Vagina (tissue), 2 donors: ENCODE results near the gene ATG4B. TPM values are rescaled to one million over a fixed set of nuclear protein-coding genes. Genes with fewer than 3 reads are reported as not detected.

ENCODE experiments used
- DNase-seq, 2 donors: peaks; one replicate each; pipeline ENCODE4 v3.0.0-alpha.2; 2017; ENCODE audit errors: extremely low spot score in 2 of 2
- H3K27ac ChIP-seq: fragments of 200-600 bp; sonication (generic); one replicate; pipeline ENCODE4 v1.5.1; 2019
- H3K27me3 ChIP-seq: fragments of 200-600 bp; sonication (generic); one replicate; pipeline ENCODE4 v1.5.1; 2019
- H3K36me3 ChIP-seq, 2 donors: fragments of 200-600 bp; sonication (generic); one replicate each; pipeline ENCODE4 v1.5.1; 2017 to 2019
- H3K4me1 ChIP-seq: fragments of 200-600 bp; sonication (generic); one replicate; pipeline ENCODE4 v1.5.1; 2019
- H3K4me3 ChIP-seq, 2 donors: fragments of 200-600 bp; sonication (generic); 1 replicate in 1 of 2; 2 replicates in 1 of 2; pipeline ENCODE4 v1.5.1; 2016 to 2019
- H3K9me3 ChIP-seq: fragments of 200-600 bp; sonication (generic); one replicate; pipeline ENCODE4 v1.5.1; 2019
- POLR2A ChIP-seq, 2 donors: fragments of 450-650 bp; IDR thresholded peaks; one replicate each; pipeline ENCODE4 v1.6.1; 2017; ENCODE audit warnings: antibody characterized with exemption in 2 of 2, mild to moderate bottlenecking in 2 of 2, moderate library complexity in 2 of 2
- POLR2AphosphoS5 ChIP-seq, 2 donors: sonication (generic); formaldehyde crosslinking; IDR thresholded peaks; one replicate each; pipeline ENCODE4 v1.9.0; 2017; ENCODE audit warnings: antibody characterized with exemption in 2 of 2, mild to moderate bottlenecking in 2 of 2, low read depth in 1 of 2; ENCODE audit not compliant: insufficient read depth in 1 of 2
- intact Hi-C: fragments of 100-400 bp; cut with DNase I; formaldehyde crosslinking; loops from one replicate; pipeline ENCODE4 v1.15.1; 2023
- total RNA-seq: library from RNA; depleted of rRNA; stranded (reverse); fragments of >200 nt; gene quantifications from one replicate; pipeline ENCODE4 v1.2.3, GENCODE V29; 2016
- TF ChIP-seq, protein P1 (sequence below), 3 experiments: fragments of 450-650 bp in 2 of 3; fragments of 200-600 bp in 1 of 3; sonication (generic) in 1 of 3; IDR thresholded peaks; one replicate each; pipeline ENCODE4 v1.5.1; 2017 to 2019; ENCODE audit warnings: antibody characterized with exemption in 3 of 3, mild to moderate bottlenecking in 2 of 3, moderate library complexity in 2 of 3

The ATG4B gene
- total RNA-seq, 1 donor from 2014 or later = 104 TPM

DNA sequence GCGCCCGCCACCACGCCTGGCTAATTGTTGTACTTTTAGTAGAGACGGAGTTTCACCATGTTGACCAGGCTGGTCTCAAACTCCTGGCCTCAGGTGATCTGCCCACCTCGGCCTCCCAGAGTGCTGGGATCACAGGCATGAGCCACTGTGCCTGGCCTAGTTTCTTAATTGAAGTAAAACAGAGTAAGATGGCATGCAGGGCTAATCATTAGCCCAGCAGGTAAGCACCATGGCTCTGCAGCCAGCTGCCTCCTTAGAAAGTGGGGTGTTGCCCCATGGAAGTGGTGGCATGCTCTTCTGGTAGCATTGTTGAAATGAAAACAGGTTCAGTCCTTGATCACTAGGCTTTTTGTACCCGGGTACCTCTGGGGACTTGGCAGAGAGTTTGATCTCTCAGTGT is 12.4 kb downstream of the ATG4B start:
- Histone ChIP-seq H3K4me3 (no peak overlapping the region), H3K4me1 (no peaks in the 10 kb centered on the region), H3K36me3 (peaks cover 0 to 41% of the 10 kb centered on the region in 2 donors), H3K27me3 (no peaks in the 10 kb centered on the region), H3K9me3 (no peaks in the 10 kb centered on the region), H3K27ac (no peak overlapping the region)
- intact Hi-C loops = no loop called here
- TF ChIP-seq, protein P1, sequence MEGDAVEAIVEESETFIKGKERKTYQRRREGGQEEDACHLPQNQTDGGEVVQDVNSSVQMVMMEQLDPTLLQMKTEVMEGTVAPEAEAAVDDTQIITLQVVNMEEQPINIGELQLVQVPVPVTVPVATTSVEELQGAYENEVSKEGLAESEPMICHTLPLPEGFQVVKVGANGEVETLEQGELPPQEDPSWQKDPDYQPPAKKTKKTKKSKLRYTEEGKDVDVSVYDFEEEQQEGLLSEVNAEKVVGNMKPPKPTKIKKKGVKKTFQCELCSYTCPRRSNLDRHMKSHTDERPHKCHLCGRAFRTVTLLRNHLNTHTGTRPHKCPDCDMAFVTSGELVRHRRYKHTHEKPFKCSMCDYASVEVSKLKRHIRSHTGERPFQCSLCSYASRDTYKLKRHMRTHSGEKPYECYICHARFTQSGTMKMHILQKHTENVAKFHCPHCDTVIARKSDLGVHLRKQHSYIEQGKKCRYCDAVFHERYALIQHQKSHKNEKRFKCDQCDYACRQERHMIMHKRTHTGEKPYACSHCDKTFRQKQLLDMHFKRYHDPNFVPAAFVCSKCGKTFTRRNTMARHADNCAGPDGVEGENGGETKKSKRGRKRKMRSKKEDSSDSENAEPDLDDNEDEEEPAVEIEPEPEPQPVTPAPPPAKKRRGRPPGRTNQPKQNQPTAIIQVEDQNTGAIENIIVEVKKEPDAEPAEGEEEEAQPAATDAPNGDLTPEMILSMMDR (IDR thresholded peaks at IDR 0.05) = no peak
- TF ChIP-seq POLR2AphosphoS5 (IDR thresholded peaks at IDR 0.05; ENCODE audit: insufficient read depth in 1 of 2, low read depth in 1 of 2) = no peak
- DNase-seq = no peak

DNA sequence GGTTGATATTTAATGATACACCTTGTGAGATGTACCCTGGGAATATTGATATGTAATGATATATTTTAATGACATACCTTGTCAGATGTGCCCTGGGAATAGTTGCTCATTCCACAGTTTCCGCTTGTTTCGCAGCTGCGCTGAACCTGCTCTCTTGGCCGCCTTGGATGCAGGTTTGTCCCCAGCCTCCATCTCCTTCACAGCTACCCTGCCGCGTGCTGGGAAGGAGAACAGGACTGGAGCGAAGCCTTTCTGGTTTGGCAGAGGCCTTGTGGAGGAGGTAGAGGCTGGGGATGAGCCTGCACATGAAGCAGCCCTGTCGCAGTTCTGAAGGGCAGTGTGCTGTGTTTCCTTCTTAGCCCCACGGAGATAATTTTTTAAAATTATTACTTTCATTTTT is 14.6 kb downstream of the ATG4B start:
- Histone ChIP-seq H3K9me3 (no peaks in the 10 kb centered on the region), H3K36me3 (peaks cover 0 to 57% of the 10 kb centered on the region in 2 donors), H3K27me3 (no peaks in the 10 kb centered on the region), H3K4me1 (no peaks in the 10 kb centered on the region), H3K27ac (no peak overlapping the region), H3K4me3 (no peak overlapping the region)
- TF ChIP-seq, protein P1 (IDR thresholded peaks at IDR 0.05) = no peak
- no peak for TF ChIP-seq POLR2AphosphoS5 (IDR thresholded peaks at IDR 0.05; ENCODE audit: insufficient read depth in 1 of 2, low read depth in 1 of 2)
- TF ChIP-seq POLR2A (IDR thresholded peaks at IDR 0.05) = no peak
- DNase-seq = no peak
- intact Hi-C loops = no loop called here

DNA sequence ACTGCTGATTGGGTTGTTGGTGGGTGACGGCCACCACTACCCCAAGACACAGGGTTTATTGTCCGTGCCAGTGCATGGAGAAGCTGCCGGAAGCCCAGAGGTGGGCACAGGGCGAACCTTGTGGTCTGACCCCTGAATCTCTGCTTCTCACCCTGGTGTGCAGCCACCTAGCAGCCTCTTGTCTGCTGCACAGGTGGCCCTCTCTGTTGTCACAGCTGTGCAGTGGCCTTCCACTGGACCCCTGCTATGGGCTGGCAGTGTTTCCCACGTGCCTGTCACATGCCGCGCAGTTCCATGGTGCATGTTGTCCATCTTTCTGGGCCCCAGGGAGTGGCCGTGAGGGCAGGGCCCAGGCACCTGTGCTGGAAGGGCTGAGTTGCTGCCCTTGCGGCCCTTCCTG is 15.2 kb downstream of the ATG4B start:
- no peaks in the 10 kb centered on the region for H3K27me3 ChIP-seq

GRCh38 chr2:241653210-241653750 is 15.8 kb downstream of the ATG4B start:
- H3K27ac ChIP-seq = no peak overlapping the region
- H3K4me3 ChIP-seq = no peak overlapping the region
- DNase-seq = no peak
- H3K4me1 ChIP-seq = no peaks in the 10 kb centered on the region
- no peaks in the 10 kb centered on the region for H3K9me3 ChIP-seq
- H3K27me3 ChIP-seq = no peaks in the 10 kb centered on the region
- TF ChIP-seq, protein P1 (IDR thresholded peaks at IDR 0.05) = no peak
- TF ChIP-seq POLR2A (IDR thresholded peaks at IDR 0.05) = no peak
- TF ChIP-seq POLR2AphosphoS5 (IDR thresholded peaks at IDR 0.05; ENCODE audit: insufficient read depth in 1 of 2, low read depth in 1 of 2) = no peak
- intact Hi-C loops = no loop called here
- H3K36me3 ChIP-seq = peaks cover 0 to 58% of the 10 kb centered on the region in 2 donors

More for the DNA sequence above, 15.2 kb downstream of the ATG4B start:
- intact Hi-C loops = no loop called here
- DNase-seq = no peak
- no peaks in the 10 kb centered on the region for H3K9me3 ChIP-seq
- no peak for TF ChIP-seq POLR2A (IDR thresholded peaks at IDR 0.05)
- TF ChIP-seq, protein P1 (IDR thresholded peaks at IDR 0.05) = no peak
- no peak for TF ChIP-seq POLR2AphosphoS5 (IDR thresholded peaks at IDR 0.05; ENCODE audit: insufficient read depth in 1 of 2, low read depth in 1 of 2)
- H3K36me3 ChIP-seq = peaks cover 0 to 57% of the 10 kb centered on the region in 2 donors
- H3K4me3 ChIP-seq = no peak overlapping the region
- H3K4me1 ChIP-seq = no peaks in the 10 kb centered on the region
- no peak overlapping the region for H3K27ac ChIP-seq

DNA sequence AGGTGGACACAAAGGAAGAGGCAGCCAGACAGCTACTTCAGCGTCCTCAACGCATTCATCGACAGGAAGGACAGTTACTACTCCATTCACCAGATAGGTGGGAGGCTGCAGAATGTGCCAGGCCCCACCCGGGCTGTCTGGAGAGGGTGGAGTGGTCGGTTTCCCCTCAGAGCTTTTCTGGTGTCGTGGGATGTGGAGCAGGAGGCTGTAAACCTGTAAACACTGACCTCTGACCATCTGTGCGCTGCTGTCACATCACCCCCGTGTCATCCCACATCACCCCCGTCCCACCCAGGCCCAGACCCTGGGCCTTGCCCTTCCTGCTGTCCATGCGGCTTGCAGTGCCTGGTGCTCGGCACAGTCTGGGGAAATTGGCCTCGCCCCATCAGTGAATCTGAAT is 17.1 kb downstream of the ATG4B start:
- Histone ChIP-seq H3K4me1 (no peaks in the 10 kb centered on the region), H3K27me3 (no peaks in the 10 kb centered on the region), H3K9me3 (no peaks in the 10 kb centered on the region), H3K27ac (no peak overlapping the region), H3K4me3 (no peak overlapping the region), H3K36me3 (peaks cover 0 to 71% of the 10 kb centered on the region in 2 donors)
- TF ChIP-seq POLR2AphosphoS5 (IDR thresholded peaks at IDR 0.05; ENCODE audit: insufficient read depth in 1 of 2, low read depth in 1 of 2) = no peak
- TF ChIP-seq, protein P1 (IDR thresholded peaks at IDR 0.05) = no peak
- TF ChIP-seq POLR2A (IDR thresholded peaks at IDR 0.05) = no peak
- DNase-seq = no peak
- intact Hi-C loops = no loop called here
